HEK293 (cell line): ENCODE results near the gene OR52W1.

Experiments used
- CTCF ChIA-PET: fragments of 350-600 bp; formaldehyde crosslinking; extraction: SDS; loops from one replicate; lab custom pipeline; 2021; ENCODE audit warnings: antibody characterized with exemption; lab: Yijun Ruan, JAX
- POLR2A ChIA-PET: fragments of 300-600 bp; formaldehyde crosslinking; extraction: SDS; loops from one replicate; lab custom pipeline; 2020; ENCODE audit warnings: antibody characterized with exemption, inconsistent platforms; lab: Yijun Ruan, JAX
- H3K27ac ChIP-seq: fragments of 200-500 bp; sonication (Bioruptor generic); 2 replicates; pipeline ENCODE4 v1.5.1; 2014; ENCODE audit warnings: low read depth, low read length, control low read depth, inconsistent platforms; ENCODE audit errors: extremely low read depth
- H3K36me3 ChIP-seq, 2 experiments: fragments of 200-500 bp in 1 of 2; sonication (Bioruptor generic) in 1 of 2; 1 replicate in 1 of 2; 2 replicates in 1 of 2; pipeline ENCODE4 v1.5.1; 2014 to 2017; ENCODE audit warnings: inconsistent platforms in 2 of 2, low read length in 2 of 2; ENCODE audit not compliant: control insufficient read depth in 2 of 2, insufficient read depth in 1 of 2
- H3K4me1 ChIP-seq: fragments of 200-500 bp; sonication (Bioruptor generic); 2 replicates; pipeline ENCODE4 v1.5.1; 2014; ENCODE audit warnings: mild to moderate bottlenecking, low read length, inconsistent platforms; ENCODE audit not compliant: control insufficient read depth, insufficient read depth
- H3K4me3 ChIP-seq: 2 replicates; pipeline ENCODE4 v1.5.1; 2011; ENCODE audit warnings: low read depth, mild to moderate bottlenecking, control low read depth, low read length, moderate library complexity
- H3K9me3 ChIP-seq: fragments of 200-500 bp; sonication (Bioruptor generic); 2 replicates; pipeline ENCODE4 v1.5.1; 2014; ENCODE audit warnings: low read depth, low read length, inconsistent platforms; ENCODE audit not compliant: control insufficient read depth, insufficient read depth
- KLF7 ChIP-seq: fragments of 450-650 bp; formaldehyde crosslinking; IDR thresholded peaks from 2 replicates; pipeline ENCODE4 v1.5.1; 2016; ENCODE audit warnings: missing biosample characterization, missing genetic modification characterization, borderline replicate concordance
- OSR2 ChIP-seq: fragments of 450-650 bp; formaldehyde crosslinking; IDR thresholded peaks from 2 replicates; pipeline ENCODE4 v1.5.1; 2016; ENCODE audit warnings: missing biosample characterization, missing genetic modification characterization
- PRDM1 ChIP-seq: fragments of 450-650 bp; formaldehyde crosslinking; IDR thresholded peaks from 2 replicates; pipeline ENCODE4; 2016; ENCODE audit warnings: missing biosample characterization, missing genetic modification characterization
- REPIN1 ChIP-seq: fragments of 450-650 bp; formaldehyde crosslinking; IDR thresholded peaks from 2 replicates; pipeline ENCODE4 v1.5.1; 2017; ENCODE audit warnings: missing biosample characterization, missing genetic modification characterization, low read depth
- SETDB1 ChIP-seq: IDR thresholded peaks from one replicate; pipeline ENCODE4 v1.6.1; 2017; ENCODE audit warnings: mild to moderate bottlenecking, low read length, moderate library complexity, mixed read lengths; ENCODE audit not compliant: insufficient read length
- SP2 ChIP-seq: fragments of 450-650 bp; formaldehyde crosslinking; IDR thresholded peaks from 2 replicates; pipeline ENCODE4 v1.5.1; 2016; ENCODE audit warnings: missing biosample characterization, missing genetic modification characterization
- ZBTB1 ChIP-seq: fragments of 450-650 bp; formaldehyde crosslinking; IDR thresholded peaks from 2 replicates; pipeline ENCODE4 v1.5.1; 2016; ENCODE audit warnings: missing biosample characterization, missing genetic modification characterization
- ZEB2 ChIP-seq: fragments of 450-650 bp; formaldehyde crosslinking; IDR thresholded peaks from 2 replicates; pipeline ENCODE4 v1.5.1; 2016; ENCODE audit warnings: missing biosample characterization, missing genetic modification characterization
- ZNF10 ChIP-seq: fragments of 450-650 bp; formaldehyde crosslinking; IDR thresholded peaks from 2 replicates; pipeline ENCODE4 v1.5.1; 2017; ENCODE audit warnings: missing biosample characterization, missing genetic modification characterization
- ZNF114 ChIP-seq: fragments of 450-650 bp; formaldehyde crosslinking; IDR thresholded peaks from 2 replicates; pipeline ENCODE4 v1.5.0; 2017; ENCODE audit warnings: missing biosample characterization, missing genetic modification characterization
- ZNF157 ChIP-seq: fragments of 450-650 bp; formaldehyde crosslinking; IDR thresholded peaks from 2 replicates; pipeline ENCODE4 v1.5.1; 2016; ENCODE audit warnings: missing biosample characterization, missing genetic modification characterization
- ZNF24 ChIP-seq: fragments of 450-650 bp; formaldehyde crosslinking; IDR thresholded peaks from 2 replicates; pipeline ENCODE4 v1.5.1; 2016; ENCODE audit warnings: missing biosample characterization, missing genetic modification characterization
- ZNF521 ChIP-seq: fragments of 450-650 bp; formaldehyde crosslinking; IDR thresholded peaks from 2 replicates; pipeline ENCODE4 v1.5.1; 2017; ENCODE audit warnings: missing biosample characterization, mild to moderate bottlenecking, missing genetic modification characterization
- ZNF560 ChIP-seq: fragments of 450-650 bp; formaldehyde crosslinking; IDR thresholded peaks from 2 replicates; pipeline ENCODE4 v1.5.1; 2017; ENCODE audit warnings: missing biosample characterization, missing genetic modification characterization, borderline replicate concordance
- ZNF596 ChIP-seq: fragments of 450-650 bp; IDR thresholded peaks from 2 replicates; pipeline ENCODE4 v1.5.0; 2018; ENCODE audit warnings: missing biosample characterization, mild to moderate bottlenecking, missing genetic modification characterization, moderate library complexity
- ZNF623 ChIP-seq: fragments of 450-650 bp; formaldehyde crosslinking; IDR thresholded peaks from 2 replicates; pipeline ENCODE4 v1.5.1; 2016; ENCODE audit warnings: missing biosample characterization, missing genetic modification characterization
- ZNF626 ChIP-seq: fragments of 450-650 bp; sonication (Bioruptor Pico); formaldehyde crosslinking; IDR thresholded peaks from 2 replicates; pipeline ENCODE4 v1.5.1; 2018; ENCODE audit warnings: missing biosample characterization, missing genetic modification characterization, inconsistent platforms
- ZNF660 ChIP-seq: fragments of 450-650 bp; IDR thresholded peaks from 2 replicates; pipeline ENCODE4 v1.5.1; 2018; ENCODE audit warnings: missing biosample characterization, mild to moderate bottlenecking, missing genetic modification characterization
- ZNF701 ChIP-seq: fragments of 450-650 bp; formaldehyde crosslinking; IDR thresholded peaks from 2 replicates; pipeline ENCODE4 v1.5.1; 2016; ENCODE audit warnings: missing biosample characterization, missing genetic modification characterization
- ZNF747 ChIP-seq: fragments of 450-650 bp; formaldehyde crosslinking; IDR thresholded peaks from 2 replicates; pipeline ENCODE4 v1.5.1; 2016; ENCODE audit warnings: missing biosample characterization, missing genetic modification characterization
- ZNF777 ChIP-seq: fragments of 450-650 bp; formaldehyde crosslinking; IDR thresholded peaks from 2 replicates; pipeline ENCODE4 v1.5.1; 2017; ENCODE audit warnings: missing biosample characterization, missing genetic modification characterization, borderline replicate concordance
- ZSCAN16 ChIP-seq: fragments of 450-650 bp; formaldehyde crosslinking; IDR thresholded peaks from 2 replicates; pipeline ENCODE4 v1.5.1; 2016; ENCODE audit warnings: missing biosample characterization, missing genetic modification characterization
- ZSCAN30 ChIP-seq: fragments of 450-650 bp; IDR thresholded peaks from 2 replicates; pipeline ENCODE4 v1.5.1; 2018; ENCODE audit warnings: missing biosample characterization, mild to moderate bottlenecking, missing genetic modification characterization, moderate library complexity
- TF ChIP-seq, protein P1 (sequence below): fragments of 450-650 bp; formaldehyde crosslinking; IDR thresholded peaks from 2 replicates; pipeline ENCODE4 v1.5.1; 2016; ENCODE audit warnings: missing biosample characterization, missing genetic modification characterization
- TF ChIP-seq, protein P2 (sequence below): sonication (generic); formaldehyde crosslinking; IDR thresholded peaks from 2 replicates; pipeline ENCODE4 v1.8.1; 2022; ENCODE audit warnings: mild to moderate bottlenecking, moderate library complexity, missing genetic modification reagents
- TF ChIP-seq, protein P3 (sequence below): fragments of 450-650 bp; formaldehyde crosslinking; IDR thresholded peaks from 2 replicates; pipeline ENCODE4 v1.5.1; 2016; ENCODE audit warnings: missing biosample characterization, missing genetic modification characterization
- TF ChIP-seq, protein P4 (sequence below): fragments of 450-650 bp; formaldehyde crosslinking; IDR thresholded peaks from 2 replicates; pipeline ENCODE4 v1.5.1; 2016; ENCODE audit warnings: missing biosample characterization, missing genetic modification characterization
- TF ChIP-seq, protein P5 (sequence below): fragments of 450-650 bp; formaldehyde crosslinking; IDR thresholded peaks from 2 replicates; pipeline ENCODE4 v1.5.1; 2016; ENCODE audit warnings: missing biosample characterization, missing genetic modification characterization
- TF ChIP-seq, protein P6 (sequence below): fragments of 450-650 bp; formaldehyde crosslinking; IDR thresholded peaks from 2 replicates; pipeline ENCODE4 v1.5.1; 2016; ENCODE audit warnings: missing biosample characterization, missing genetic modification characterization

Gene OR52W1

DNA sequence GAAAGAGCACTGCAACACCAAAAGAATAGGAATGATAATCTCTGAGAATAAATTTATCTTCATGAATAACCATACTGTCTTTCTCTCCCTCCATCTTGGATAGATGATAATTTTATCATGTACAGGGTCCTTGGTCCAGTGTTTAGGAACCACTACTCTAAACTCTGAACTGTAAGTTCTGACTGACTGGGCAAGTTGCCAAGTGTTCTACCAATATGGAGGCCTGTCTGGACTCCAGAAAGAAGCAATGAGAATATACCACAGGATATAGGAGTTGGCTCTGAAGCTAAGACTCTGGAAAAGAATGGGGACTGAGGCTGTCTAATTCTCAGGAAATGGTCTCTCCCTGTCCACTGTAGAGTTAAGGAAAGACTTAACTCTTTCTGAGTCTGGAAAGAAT lies 33.9 kb downstream of the OR52W1 start (continued):
- TF ChIP-seq KLF7: no peak
- TF ChIP-seq, protein P1, sequence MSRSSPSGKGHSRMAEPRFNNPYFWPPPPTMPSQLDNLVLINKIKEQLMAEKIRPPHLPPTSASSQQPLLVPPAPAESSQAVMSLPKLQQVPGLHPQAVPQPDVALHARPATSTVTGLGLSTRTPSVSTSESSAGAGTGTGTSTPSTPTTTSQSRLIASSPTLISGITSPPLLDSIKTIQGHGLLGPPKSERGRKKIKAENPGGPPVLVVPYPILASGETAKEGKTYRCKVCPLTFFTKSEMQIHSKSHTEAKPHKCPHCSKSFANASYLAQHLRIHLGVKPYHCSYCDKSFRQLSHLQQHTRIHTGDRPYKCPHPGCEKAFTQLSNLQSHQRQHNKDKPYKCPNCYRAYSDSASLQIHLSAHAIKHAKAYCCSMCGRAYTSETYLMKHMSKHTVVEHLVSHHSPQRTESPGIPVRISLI (tag by site-specific recombination): no peak
- no peak for TF ChIP-seq ZNF596 (tag by site-specific recombination)
- TF ChIP-seq, protein P2, sequence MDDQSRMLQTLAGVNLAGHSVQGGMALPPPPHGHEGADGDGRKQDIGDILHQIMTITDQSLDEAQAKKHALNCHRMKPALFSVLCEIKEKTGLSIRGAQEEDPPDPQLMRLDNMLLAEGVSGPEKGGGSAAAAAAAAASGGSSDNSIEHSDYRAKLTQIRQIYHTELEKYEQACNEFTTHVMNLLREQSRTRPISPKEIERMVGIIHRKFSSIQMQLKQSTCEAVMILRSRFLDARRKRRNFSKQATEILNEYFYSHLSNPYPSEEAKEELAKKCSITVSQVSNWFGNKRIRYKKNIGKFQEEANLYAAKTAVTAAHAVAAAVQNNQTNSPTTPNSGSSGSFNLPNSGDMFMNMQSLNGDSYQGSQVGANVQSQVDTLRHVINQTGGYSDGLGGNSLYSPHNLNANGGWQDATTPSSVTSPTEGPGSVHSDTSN (CRISPR knock-in tag): no peak

DNA sequence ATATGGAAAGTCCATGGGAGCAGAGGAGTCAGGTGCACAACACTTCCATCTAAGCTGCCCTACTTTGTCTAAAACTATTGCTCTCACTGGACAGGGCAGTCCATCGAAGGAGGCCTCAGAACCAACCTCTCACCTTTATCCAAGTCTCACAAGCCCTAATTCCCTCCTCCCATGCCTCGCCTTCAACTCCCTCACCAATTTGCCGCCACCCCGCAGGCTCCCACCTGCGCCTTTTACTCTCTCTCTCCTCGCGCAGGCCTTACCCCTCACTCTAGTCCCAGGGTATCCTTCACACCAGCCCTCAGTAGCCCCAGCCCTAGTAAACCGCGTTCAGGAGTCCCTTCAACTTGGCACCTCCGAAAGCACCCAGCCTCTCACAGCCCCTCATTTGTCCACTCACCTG lies 35.0 kb downstream of the OR52W1 start:
- CTCF ChIA-PET: interaction anchor here (0.8 kb wide), 1 partner anchor 8 kb away, joined by 3 read pairs; no protein-coding TSS in a partner anchor
- no peak overlapping the region for H3K27ac ChIP-seq
- TF ChIP-seq ZNF623 (tag by site-specific recombination) (no peak), ZNF24 (tag by site-specific recombination) (no peak), ZNF660 (tag by site-specific recombination) (no peak), SETDB1 (no peak), PRDM1 (tag by site-specific recombination) (peak; percentile 12; the same call in 1 of the 2 replicates), OSR2 (no peak), ZEB2 (tag by site-specific recombination) (no peak), ZNF747 (tag by site-specific recombination) (no peak), REPIN1 (tag by site-specific recombination) (peak; percentile 59; the same call in 1 of the 2 replicates), ZSCAN30 (no peak), ZNF560 (tag by site-specific recombination) (no peak), ZNF157 (tag by site-specific recombination) (no peak), SP2 (tag by site-specific recombination) (no peak), ZBTB1 (no peak), ZNF10 (tag by site-specific recombination) (0 out of 2 replicates have a peak, but pooled peaks have one; percentile 10), ZNF521 (tag by site-specific recombination) (no peak), ZNF114 (tag by site-specific recombination) (no peak), ZNF777 (tag by site-specific recombination) (no peak), ZNF701 (tag by site-specific recombination) (no peak), ZSCAN16 (tag by site-specific recombination) (no peak), ZNF626 (no peak)
- TF ChIP-seq, protein P3, sequence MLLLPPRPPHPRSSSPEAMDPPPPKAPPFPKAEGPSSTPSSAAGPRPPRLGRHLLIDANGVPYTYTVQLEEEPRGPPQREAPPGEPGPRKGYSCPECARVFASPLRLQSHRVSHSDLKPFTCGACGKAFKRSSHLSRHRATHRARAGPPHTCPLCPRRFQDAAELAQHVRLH (tag by site-specific recombination): no peak
- TF ChIP-seq, protein P4, sequence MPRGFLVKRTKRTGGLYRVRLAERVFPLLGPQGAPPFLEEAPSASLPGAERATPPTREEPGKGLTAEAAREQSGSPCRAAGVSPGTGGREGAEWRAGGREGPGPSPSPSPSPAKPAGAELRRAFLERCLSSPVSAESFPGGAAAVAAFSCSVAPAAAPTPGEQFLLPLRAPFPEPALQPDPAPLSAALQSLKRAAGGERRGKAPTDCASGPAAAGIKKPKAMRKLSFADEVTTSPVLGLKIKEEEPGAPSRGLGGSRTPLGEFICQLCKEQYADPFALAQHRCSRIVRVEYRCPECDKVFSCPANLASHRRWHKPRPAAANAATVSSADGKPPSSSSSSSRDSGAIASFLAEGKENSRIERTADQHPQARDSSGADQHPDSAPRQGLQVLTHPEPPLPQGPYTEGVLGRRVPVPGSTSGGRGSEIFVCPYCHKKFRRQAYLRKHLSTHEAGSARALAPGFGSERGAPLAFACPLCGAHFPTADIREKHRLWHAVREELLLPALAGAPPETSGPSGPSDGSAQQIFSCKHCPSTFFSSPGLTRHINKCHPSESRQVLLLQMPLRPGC (tag by site-specific recombination): 0 out of 2 replicates have a peak, but pooled peaks have one; percentile 35
- TF ChIP-seq, protein P5, sequence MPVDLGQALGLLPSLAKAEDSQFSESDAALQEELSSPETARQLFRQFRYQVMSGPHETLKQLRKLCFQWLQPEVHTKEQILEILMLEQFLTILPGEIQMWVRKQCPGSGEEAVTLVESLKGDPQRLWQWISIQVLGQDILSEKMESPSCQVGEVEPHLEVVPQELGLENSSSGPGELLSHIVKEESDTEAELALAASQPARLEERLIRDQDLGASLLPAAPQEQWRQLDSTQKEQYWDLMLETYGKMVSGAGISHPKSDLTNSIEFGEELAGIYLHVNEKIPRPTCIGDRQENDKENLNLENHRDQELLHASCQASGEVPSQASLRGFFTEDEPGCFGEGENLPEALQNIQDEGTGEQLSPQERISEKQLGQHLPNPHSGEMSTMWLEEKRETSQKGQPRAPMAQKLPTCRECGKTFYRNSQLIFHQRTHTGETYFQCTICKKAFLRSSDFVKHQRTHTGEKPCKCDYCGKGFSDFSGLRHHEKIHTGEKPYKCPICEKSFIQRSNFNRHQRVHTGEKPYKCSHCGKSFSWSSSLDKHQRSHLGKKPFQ (tag by site-specific recombination): no peak
- TF ChIP-seq, protein P6, sequence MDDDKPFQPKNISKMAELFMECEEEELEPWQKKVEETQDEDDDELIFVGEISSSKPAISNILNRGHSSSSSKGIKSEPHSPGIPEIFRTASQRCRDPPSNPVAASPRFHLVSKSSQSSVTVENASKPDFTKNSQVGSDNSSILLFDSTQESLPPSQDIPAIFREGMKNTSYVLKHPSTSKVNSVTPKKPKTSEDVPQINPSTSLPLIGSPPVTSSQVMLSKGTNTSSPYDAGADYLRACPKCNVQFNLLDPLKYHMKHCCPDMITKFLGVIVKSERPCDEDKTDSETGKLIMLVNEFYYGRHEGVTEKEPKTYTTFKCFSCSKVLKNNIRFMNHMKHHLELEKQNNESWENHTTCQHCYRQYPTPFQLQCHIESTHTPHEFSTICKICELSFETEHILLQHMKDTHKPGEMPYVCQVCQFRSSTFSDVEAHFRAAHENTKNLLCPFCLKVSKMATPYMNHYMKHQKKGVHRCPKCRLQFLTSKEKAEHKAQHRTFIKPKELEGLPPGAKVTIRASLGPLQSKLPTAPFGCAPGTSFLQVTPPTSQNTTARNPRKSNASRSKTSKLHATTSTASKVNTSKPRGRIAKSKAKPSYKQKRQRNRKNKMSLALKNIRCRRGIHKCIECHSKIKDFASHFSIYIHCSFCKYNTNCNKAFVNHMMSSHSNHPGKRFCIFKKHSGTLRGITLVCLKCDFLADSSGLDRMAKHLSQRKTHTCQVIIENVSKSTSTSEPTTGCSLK (tag by site-specific recombination): no peak
- TF ChIP-seq, protein P2 (CRISPR knock-in tag): no peak

More for the DNA sequence above, 35.0 kb downstream of the OR52W1 start:
- POLR2A ChIA-PET: interaction anchor here (0.8 to 3.0 kb wide), 6 partner anchors 10 to 247 kb away, joined by 3 to 16 read pairs (median 4); partner anchors contain the start of genes ARFIP2 and TIMM10B
- Histone ChIP-seq H3K4me1 (no peaks in the 10 kb centered on the region), H3K9me3 (no peaks in the 10 kb centered on the region), H3K4me3 (peak overlapping the region; percentile 97), H3K36me3 (no peaks in the 10 kb centered on the region)
